ENCODE measurements around the gene SMYD2. TPM values are rescaled to one million over a fixed set of nuclear protein-coding genes. Genes with fewer than 3 reads are reported as not detected.

The SMYD2 gene
- total RNA-seq, 2 donors from 2014 or later = 21.8 to 23.0 TPM

GRCh38 chr1:214361636-214362035 is 80.7 kb downstream of the SMYD2 start:
- intact Hi-C loops (cut with DNase I) = no loop called here
- Histone ChIP-seq H3K9ac (ENCODE audit: low read depth in 2 of 2, low read length in 2 of 2) (no peak overlapping the region), H3K36me3 (no peaks in the 10 kb centered on the region), H3K9me3 (no peaks in the 10 kb centered on the region), H3K4me3 (no peak overlapping the region), H3K27me3 (no peaks in the 10 kb centered on the region), H3K4me1 (no peaks in the 10 kb centered on the region), H3K27ac (no peak overlapping the region)
- no peak for DNase-seq
- TF ChIP-seq CTCF (IDR thresholded peaks at IDR 0.05) = no peak

- no peak overlapping the region for H3K27ac ChIP-seq
- intact Hi-C loops (cut with DNase I) = no loop called here
Measured at GRCh38 chr1:214362188-214362882, 81.4 kb downstream of the SMYD2 start.

GRCh38 chr1:214363386-214363785 is 82.4 kb downstream of the SMYD2 start:
- no peak for TF ChIP-seq CTCF (IDR thresholded peaks at IDR 0.05)
- no peaks in the 10 kb centered on the region for H3K27me3 ChIP-seq
- H3K9me3 ChIP-seq = no peaks in the 10 kb centered on the region
- no peaks in the 10 kb centered on the region for H3K36me3 ChIP-seq
- no peaks in the 10 kb centered on the region for H3K4me1 ChIP-seq
- H3K9ac ChIP-seq (ENCODE audit: low read depth in 2 of 2, low read length in 2 of 2) = no peak overlapping the region
- intact Hi-C loops (cut with DNase I) = no loop called here
- no peak overlapping the region for H3K27ac ChIP-seq
- no peak overlapping the region for H3K4me3 ChIP-seq
- DNase-seq = no peak

More at GRCh38 chr1:214362188-214362882, 81.4 kb downstream of the SMYD2 start:
- Histone ChIP-seq H3K4me1 (no peaks in the 10 kb centered on the region), H3K36me3 (no peaks in the 10 kb centered on the region), H3K9ac (ENCODE audit: low read depth in 2 of 2, low read length in 2 of 2) (no peak overlapping the region), H3K27me3 (no peaks in the 10 kb centered on the region), H3K9me3 (no peaks in the 10 kb centered on the region), H3K4me3 (no peak overlapping the region)
- DNase-seq = no peak
- no peak for TF ChIP-seq CTCF (IDR thresholded peaks at IDR 0.05)

GRCh38 chr1:214364386-214364785 is 83.4 kb downstream of the SMYD2 start:
- no peak for DNase-seq
- no peak overlapping the region for H3K9ac ChIP-seq (ENCODE audit: low read depth in 2 of 2, low read length in 2 of 2)
- intact Hi-C loops (cut with DNase I) = no loop called here

GRCh38 chr1:214364786-214365295 is 83.9 kb downstream of the SMYD2 start:
- TF ChIP-seq CTCF (IDR thresholded peaks at IDR 0.05) = no peak
- H3K9me3 ChIP-seq = no peaks in the 10 kb centered on the region
- no peaks in the 10 kb centered on the region for H3K27me3 ChIP-seq
- no peak for DNase-seq
- no peak overlapping the region for H3K4me3 ChIP-seq
- intact Hi-C loops (cut with DNase I) = no loop called here
- H3K4me1 ChIP-seq = no peaks in the 10 kb centered on the region
- no peak overlapping the region for H3K9ac ChIP-seq (ENCODE audit: low read depth in 2 of 2, low read length in 2 of 2)
- H3K27ac ChIP-seq = no peak overlapping the region
- no peaks in the 10 kb centered on the region for H3K36me3 ChIP-seq

More at GRCh38 chr1:214364386-214364785, 83.4 kb downstream of the SMYD2 start:
- no peaks in the 10 kb centered on the region for H3K4me1 ChIP-seq
- no peak for TF ChIP-seq CTCF (IDR thresholded peaks at IDR 0.05)
- H3K36me3 ChIP-seq = no peaks in the 10 kb centered on the region
- H3K4me3 ChIP-seq = no peak overlapping the region
- H3K9me3 ChIP-seq = no peaks in the 10 kb centered on the region
- H3K27ac ChIP-seq = no peak overlapping the region
- no peaks in the 10 kb centered on the region for H3K27me3 ChIP-seq
